Upper lobe of left lung (tissue), 6 donors: Measurements from ENCODE around the gene TEKT5. TPM values are rescaled to one million over a fixed set of nuclear protein-coding genes. Genes with fewer than 3 reads are reported as not detected.

Source experiments
- ATAC-seq, 2 donors: fragments of 200-7000 bp; cut with Tn5 transposase; one replicate each; pipeline ENCODE4 v1.9.1; 2022; ENCODE audit warnings: mild to moderate bottlenecking in 2 of 2, moderate library complexity in 2 of 2; ENCODE audit not compliant: low FRiP score in 2 of 2
- DNase-seq, 2 donors: peaks; one replicate each; pipeline ENCODE4 v3.0.0-alpha.2; 2019 to 2020
- H3K27ac ChIP-seq, 4 donors: fragments of 200-600 bp; sonication (generic); one replicate each; pipeline ENCODE4 v1.5.1; 2016 to 2019
- H3K27me3 ChIP-seq, 4 donors: fragments of 200-600 bp; sonication (generic); one replicate each; pipeline ENCODE4 v1.5.1; 2017 to 2019
- H3K36me3 ChIP-seq, 4 donors: fragments of 200-600 bp; sonication (generic); one replicate each; pipeline ENCODE4 v1.5.1; 2016 to 2019
- H3K4me1 ChIP-seq, 4 donors: fragments of 200-600 bp; sonication (generic); one replicate each; pipeline ENCODE4 v1.5.1; 2018 to 2019
- H3K4me3 ChIP-seq, 4 donors: fragments of 200-600 bp; sonication (generic); one replicate each; pipeline ENCODE4 v1.5.1; 2017 to 2019; ENCODE audit warnings: mild to moderate bottlenecking in 2 of 4, moderate library complexity in 1 of 4
- H3K9me3 ChIP-seq, 4 donors: fragments of 200-600 bp; sonication (generic); one replicate each; pipeline ENCODE4 v1.5.1; 2018 to 2019
- EP300 ChIP-seq, 4 donors: sonication (generic); formaldehyde crosslinking; IDR thresholded peaks; one replicate each; pipeline ENCODE4 v1.5.1; 2017; ENCODE audit warnings: antibody characterized with exemption in 4 of 4, control low read depth in 2 of 4
- POLR2A ChIP-seq, 4 donors: fragments of 450-650 bp; IDR thresholded peaks; one replicate each; pipeline ENCODE4 v1.5.1; 2016 to 2017; ENCODE audit warnings: antibody characterized with exemption in 4 of 4, mild to moderate bottlenecking in 2 of 4
- POLR2AphosphoS5 ChIP-seq, 2 donors: sonication (generic); formaldehyde crosslinking; IDR thresholded peaks; one replicate each; pipeline ENCODE4 v1.5.1; 2017; ENCODE audit warnings: antibody characterized with exemption in 2 of 2
- WGBS, 2 donors: methylation state at CpG; one replicate each; pipeline ENCODE4 v1.1.5; 2017 to 2018; 5-methylcytosine and 5-hydroxymethylcytosine counted together
- total RNA-seq, 6 donors: library from RNA; depleted of rRNA in 4 of 6; stranded (reverse); fragments of >200 nt in 4 of 6; gene quantifications; one replicate each; pipeline versions ENCODE4 v1.1.0 to v1.2.1, GENCODE V29; 2016 to 2021
- TF ChIP-seq, protein P1 (sequence below), 6 experiments: fragments of 450-650 bp in 4 of 6; fragments of 200-600 bp in 2 of 6; sonication (generic) in 2 of 6; IDR thresholded peaks; one replicate each; pipeline ENCODE4 v1.5.1; 2016 to 2019; ENCODE audit warnings: antibody characterized with exemption in 6 of 6
- donor health status: DM: no; HTN: no; CAD: no; lungs with moderate emphysema.
- donor health status: DM: no; HTN: yes; CAD: no; lungs with severe emphysema.

Gene TEKT5
- total RNA-seq, 6 donors from 2014 or later: 0.20 to 2.1 (median 0.44) TPM; not detected in 3

DNA sequence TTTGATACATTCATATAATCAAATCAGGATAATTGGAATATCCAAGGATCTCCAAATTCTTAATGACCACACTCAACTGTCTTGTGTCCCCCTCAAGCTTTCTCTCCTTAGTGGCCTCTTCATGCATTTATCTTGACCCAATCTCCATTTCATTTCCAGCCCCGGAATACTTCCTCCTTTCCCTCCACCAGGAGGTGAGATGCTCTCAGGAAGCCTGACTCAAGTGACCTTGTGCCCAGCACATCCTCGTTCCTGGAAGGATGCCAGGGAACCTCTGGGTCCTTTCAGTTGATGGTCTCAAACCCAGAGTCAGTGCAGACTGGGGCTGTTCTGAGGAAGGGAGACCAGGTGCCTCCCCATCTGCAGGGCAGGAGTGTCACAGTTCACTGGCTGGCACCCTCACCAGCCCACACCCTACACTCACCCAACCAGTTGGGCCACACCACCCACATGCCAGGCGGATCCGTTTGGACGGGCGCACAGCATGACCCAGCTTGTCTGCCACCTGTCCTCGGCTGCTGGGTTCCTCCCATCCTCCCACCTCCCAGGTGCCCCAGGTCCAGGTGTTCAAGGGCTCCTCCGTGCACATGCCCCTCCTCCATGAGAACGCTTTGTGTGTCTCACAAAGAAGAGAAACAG, 100.3 kb downstream of the TEKT5 start:
- peak; percentile 44 to 84 for ATAC-seq
- peaks cover 19 to 28% (median 25%) of the 10 kb centered on the region in 4 donors for H3K4me1 ChIP-seq

DNA sequence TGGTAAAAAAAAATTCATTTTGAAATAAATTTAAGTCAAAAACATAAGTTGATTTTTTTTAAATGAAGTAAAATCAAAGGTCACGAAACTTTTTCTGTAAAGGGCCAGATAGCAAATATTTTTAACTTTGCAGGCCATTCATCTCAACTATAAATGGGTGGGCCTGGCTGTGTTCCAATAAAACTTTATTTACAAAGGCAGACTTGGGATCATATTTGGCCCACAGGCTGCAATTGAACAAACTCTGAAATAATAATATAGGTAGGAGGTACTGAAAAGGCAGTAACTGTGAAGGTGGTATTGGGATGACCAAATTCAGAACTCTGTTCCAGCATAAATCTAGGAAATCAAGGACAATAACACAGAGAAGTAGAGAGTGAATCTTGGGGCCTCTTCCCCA, 102.1 kb downstream of the TEKT5 start:
- Histone ChIP-seq H3K27me3 (no peaks in the 10 kb centered on the region), H3K27ac (no peak overlapping the region), H3K36me3 (no peaks in the 10 kb centered on the region), H3K4me3 (no peak overlapping the region), H3K4me1 (peaks cover 7 to 12% (median 11%) of the 10 kb centered on the region in 4 donors), H3K9me3 (no peaks in the 10 kb centered on the region)
- ATAC-seq (no peak), DNase-seq (no peak)
- 85 to 86% methylated on average over 1 of the region's 1 CpG for WGBS, 2 donors
- TF ChIP-seq EP300 (IDR thresholded peaks at IDR 0.05) (no peak), POLR2A (IDR thresholded peaks at IDR 0.05) (no peak), POLR2AphosphoS5 (IDR thresholded peaks at IDR 0.05) (no peak)
- TF ChIP-seq, protein P1, sequence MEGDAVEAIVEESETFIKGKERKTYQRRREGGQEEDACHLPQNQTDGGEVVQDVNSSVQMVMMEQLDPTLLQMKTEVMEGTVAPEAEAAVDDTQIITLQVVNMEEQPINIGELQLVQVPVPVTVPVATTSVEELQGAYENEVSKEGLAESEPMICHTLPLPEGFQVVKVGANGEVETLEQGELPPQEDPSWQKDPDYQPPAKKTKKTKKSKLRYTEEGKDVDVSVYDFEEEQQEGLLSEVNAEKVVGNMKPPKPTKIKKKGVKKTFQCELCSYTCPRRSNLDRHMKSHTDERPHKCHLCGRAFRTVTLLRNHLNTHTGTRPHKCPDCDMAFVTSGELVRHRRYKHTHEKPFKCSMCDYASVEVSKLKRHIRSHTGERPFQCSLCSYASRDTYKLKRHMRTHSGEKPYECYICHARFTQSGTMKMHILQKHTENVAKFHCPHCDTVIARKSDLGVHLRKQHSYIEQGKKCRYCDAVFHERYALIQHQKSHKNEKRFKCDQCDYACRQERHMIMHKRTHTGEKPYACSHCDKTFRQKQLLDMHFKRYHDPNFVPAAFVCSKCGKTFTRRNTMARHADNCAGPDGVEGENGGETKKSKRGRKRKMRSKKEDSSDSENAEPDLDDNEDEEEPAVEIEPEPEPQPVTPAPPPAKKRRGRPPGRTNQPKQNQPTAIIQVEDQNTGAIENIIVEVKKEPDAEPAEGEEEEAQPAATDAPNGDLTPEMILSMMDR (IDR thresholded peaks at IDR 0.05): no peak

More for the DNA sequence above, 100.3 kb downstream of the TEKT5 start:
- H3K36me3 ChIP-seq: no peaks in the 10 kb centered on the region
- no peak overlapping the region for H3K4me3 ChIP-seq
- peak in 1 of 2 donors; percentile 58 for TF ChIP-seq POLR2AphosphoS5 (IDR thresholded peaks at IDR 0.05)
- peak in 1 of 4 donors; percentile 17 for TF ChIP-seq POLR2A (IDR thresholded peaks at IDR 0.05)
- peak in 1 of 4 donors; percentile 5 for TF ChIP-seq EP300 (IDR thresholded peaks at IDR 0.05)
- TF ChIP-seq, protein P1 (IDR thresholded peaks at IDR 0.05): no peak
- H3K27ac ChIP-seq: peak overlapping the region; percentile 7 to 22 (median 14)
- WGBS, 2 donors: 52 to 62% methylated on average over 6 to 9 of the region's 9 CpGs
- H3K27me3 ChIP-seq: no peaks in the 10 kb centered on the region
- H3K9me3 ChIP-seq: no peaks in the 10 kb centered on the region
- DNase-seq: peak; percentile 69 to 77

DNA sequence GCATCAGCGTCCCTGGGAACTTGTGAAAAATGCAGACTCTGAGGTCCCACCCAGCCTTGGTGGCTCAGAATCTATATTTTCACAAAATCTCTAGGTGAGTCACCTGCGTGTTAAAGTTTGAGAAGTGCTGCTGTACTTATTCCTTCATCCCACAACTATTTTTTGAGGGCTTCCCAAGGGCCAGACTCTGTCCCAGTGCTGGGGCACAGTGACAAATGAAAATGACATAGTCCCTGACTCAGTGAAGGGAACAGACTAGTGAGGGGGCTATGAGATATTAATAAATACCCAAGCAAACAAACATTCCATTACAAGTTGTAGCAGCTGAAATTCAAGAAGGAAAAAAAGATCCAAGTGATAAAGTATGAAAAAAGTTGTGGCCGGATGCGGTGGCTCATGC, 104.4 kb downstream of the TEKT5 start:
- H3K4me3 ChIP-seq: no peak overlapping the region
- WGBS, 2 donors: 79 to 88% methylated on average over 4 of the region's 4 CpGs
- H3K27ac ChIP-seq: no peak overlapping the region
- TF ChIP-seq POLR2A (IDR thresholded peaks at IDR 0.05): no peak
- TF ChIP-seq POLR2AphosphoS5 (IDR thresholded peaks at IDR 0.05): no peak
- no peak for TF ChIP-seq EP300 (IDR thresholded peaks at IDR 0.05)
- TF ChIP-seq, protein P1 (IDR thresholded peaks at IDR 0.05): no peak
- H3K36me3 ChIP-seq: no peaks in the 10 kb centered on the region
- no peak for ATAC-seq
- no peaks in the 10 kb centered on the region for H3K9me3 ChIP-seq
- H3K27me3 ChIP-seq: no peaks in the 10 kb centered on the region
- no peak for DNase-seq
- peaks cover 7 to 10% (median 9%) of the 10 kb centered on the region in 4 donors for H3K4me1 ChIP-seq

DNA sequence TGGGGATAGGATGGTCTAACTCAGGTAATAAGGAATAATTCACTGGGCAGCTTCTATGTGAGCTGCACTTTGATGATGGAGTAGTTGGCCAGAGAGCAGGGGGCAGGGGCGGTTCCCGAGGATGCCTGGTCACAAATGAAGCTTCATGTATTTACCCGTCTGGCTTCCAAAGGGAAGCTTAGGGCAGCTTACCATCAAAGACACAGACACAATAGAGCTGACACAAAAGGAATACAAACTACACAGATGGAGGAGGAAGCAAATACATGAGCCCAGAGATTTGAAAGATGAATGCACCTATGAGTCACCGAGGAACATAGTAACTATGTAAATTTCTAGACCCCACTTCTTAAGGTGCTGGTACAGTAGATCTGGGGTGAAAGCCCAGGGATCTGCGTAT, 105.6 kb downstream of the TEKT5 start:
- no peak for ATAC-seq
- Histone ChIP-seq H3K27me3 (no peaks in the 10 kb centered on the region), H3K4me3 (no peak overlapping the region), H3K36me3 (no peaks in the 10 kb centered on the region), H3K27ac (no peak overlapping the region), H3K4me1 (peaks cover 0 to 3% (median 1%) of the 10 kb centered on the region in 4 donors), H3K9me3 (no peaks in the 10 kb centered on the region)
- TF ChIP-seq, protein P1 (IDR thresholded peaks at IDR 0.05): no peak
- TF ChIP-seq POLR2A (IDR thresholded peaks at IDR 0.05) (no peak), EP300 (IDR thresholded peaks at IDR 0.05) (no peak), POLR2AphosphoS5 (IDR thresholded peaks at IDR 0.05) (no peak)
- WGBS, 2 donors: 64 to 82% methylated on average over 5 of the region's 5 CpGs
- DNase-seq: no peak

DNA sequence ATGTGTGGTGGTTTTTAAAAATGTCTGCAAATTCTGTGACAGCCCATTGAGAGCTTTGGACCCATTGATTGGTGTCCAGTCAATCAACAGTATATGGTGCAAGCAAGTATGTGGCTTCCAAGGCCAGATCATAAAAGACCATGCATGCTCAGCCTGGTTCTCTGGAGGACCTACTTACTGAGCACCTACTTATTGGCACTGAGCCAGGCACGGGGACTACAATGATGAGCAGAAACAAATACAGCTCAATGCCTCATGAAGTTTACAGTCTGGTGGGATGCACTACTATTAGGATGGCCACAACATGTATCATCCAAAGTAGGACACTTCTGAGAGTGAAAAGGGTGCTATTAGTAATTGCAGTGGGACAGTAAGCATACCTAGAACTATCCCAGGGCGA, 107.1 kb downstream of the TEKT5 start:
- H3K4me3 ChIP-seq: no peak overlapping the region
- no peak overlapping the region for H3K27ac ChIP-seq
- H3K4me1 ChIP-seq: peaks cover 0 to under 1% (median 0%) of the 10 kb centered on the region in 4 donors
- no peak for TF ChIP-seq POLR2AphosphoS5 (IDR thresholded peaks at IDR 0.05)
- TF ChIP-seq, protein P1 (IDR thresholded peaks at IDR 0.05): no peak
- no peak for TF ChIP-seq POLR2A (IDR thresholded peaks at IDR 0.05)
- TF ChIP-seq EP300 (IDR thresholded peaks at IDR 0.05): no peak
- 61 to 62% methylated on average over 2 of the region's 2 CpGs for WGBS, 2 donors
- DNase-seq: no peak
- no peaks in the 10 kb centered on the region for H3K9me3 ChIP-seq
- H3K27me3 ChIP-seq: no peaks in the 10 kb centered on the region
- H3K36me3 ChIP-seq: no peaks in the 10 kb centered on the region
- ATAC-seq: no peak
